Putamen (tissue), 1 donor: Measurements from ENCODE around the gene B4GALNT3.

Source experiments
- DNase-seq: peaks from one replicate; pipeline ENCODE4 v3.0.0-alpha.2; 2016; ENCODE audit warnings: low spot score

The B4GALNT3 gene

DNA sequence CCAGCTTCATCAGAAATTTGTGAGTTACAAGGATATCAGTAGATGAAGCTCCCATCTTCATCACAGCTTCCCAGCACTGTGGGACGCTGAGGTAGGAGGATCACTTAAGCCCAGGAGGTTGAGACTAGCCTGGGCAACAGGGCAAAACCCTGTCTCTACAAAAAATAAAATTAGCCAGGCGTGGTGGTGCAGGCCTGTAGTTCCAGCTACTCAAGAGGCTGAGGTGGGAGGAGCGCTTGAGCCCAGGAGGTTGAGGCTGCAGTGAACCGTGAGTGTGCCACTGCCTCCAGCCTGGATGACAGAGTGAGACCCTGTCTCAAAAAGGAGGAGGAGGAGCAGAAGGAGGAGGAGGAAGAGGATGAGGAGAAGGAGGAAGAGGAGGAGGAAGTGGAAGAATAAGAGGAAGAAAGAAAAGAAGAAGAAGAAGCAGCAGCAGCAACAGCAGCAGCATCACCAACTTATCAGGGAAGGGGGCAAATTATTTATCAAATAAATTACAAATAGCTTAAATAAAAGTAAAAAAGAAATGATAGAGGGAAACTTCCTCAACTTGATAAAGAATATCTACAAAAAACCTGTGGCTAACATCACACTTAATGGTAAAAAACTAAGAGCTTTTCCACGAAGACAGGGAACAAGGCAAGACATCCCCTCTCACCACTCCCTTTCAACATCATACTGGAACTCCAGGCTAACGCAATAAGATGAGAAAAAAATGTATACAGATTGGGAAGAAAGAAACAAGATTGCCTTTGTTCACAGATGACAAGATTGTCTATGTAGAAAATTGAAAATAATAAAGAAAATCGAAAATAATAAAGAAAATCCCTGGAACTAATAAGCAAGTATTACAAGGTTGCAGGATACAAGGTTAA lies 133.9 kb downstream of the B4GALNT3 start:
- DNase-seq: no peak

DNA sequence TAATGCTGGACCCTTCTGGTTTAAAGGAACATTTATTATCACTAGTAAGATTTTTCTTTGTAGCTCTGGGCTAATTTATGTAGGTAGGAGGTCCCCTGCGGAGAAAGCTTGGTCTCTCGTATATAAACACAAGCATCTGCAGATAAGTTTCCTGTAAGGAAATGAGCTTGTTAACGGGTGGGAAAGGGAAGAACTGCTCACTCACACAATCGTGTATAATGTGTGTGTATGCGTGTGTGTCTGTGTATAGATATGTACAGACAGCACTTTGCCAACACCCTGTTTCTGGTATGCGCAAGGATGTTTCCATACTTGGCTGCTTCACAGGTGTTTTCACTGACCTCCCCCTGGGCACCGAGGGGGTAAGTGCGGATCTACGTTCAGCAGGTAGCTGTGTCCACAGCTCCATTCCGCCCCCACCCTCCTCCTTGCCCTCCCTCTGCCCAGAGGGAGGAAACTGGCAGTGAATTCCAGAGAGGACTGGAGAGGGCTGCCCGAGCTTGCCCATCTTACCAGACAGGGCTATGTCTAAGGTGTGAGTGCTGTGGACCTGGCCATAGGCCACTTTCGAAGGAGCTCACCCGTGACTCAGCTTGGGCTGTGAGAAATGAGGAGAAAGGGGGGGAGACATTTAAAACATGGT lies 138.3 kb downstream of the B4GALNT3 start:
- no peak for DNase-seq

DNA sequence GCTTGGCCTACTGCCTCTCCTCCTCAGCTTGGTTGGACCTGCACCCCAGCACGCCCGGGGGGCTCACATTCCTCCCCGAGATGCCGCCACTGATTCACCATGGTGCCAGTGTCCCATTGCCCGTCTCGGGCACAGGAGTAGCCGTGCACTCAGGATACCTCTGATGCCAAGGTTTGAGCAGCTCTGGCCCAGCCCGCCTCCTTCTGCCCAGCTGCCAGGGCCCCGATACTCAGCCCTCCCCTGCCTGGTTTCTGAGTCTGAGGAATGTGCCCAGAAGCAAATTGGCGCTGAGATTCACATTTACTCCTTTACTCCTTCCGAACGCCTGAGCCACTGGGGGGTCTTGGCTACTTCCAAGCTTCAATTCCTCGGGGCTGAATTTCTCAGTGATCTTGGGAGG lies 140.0 kb downstream of the B4GALNT3 start:
- DNase-seq: no peak

DNA sequence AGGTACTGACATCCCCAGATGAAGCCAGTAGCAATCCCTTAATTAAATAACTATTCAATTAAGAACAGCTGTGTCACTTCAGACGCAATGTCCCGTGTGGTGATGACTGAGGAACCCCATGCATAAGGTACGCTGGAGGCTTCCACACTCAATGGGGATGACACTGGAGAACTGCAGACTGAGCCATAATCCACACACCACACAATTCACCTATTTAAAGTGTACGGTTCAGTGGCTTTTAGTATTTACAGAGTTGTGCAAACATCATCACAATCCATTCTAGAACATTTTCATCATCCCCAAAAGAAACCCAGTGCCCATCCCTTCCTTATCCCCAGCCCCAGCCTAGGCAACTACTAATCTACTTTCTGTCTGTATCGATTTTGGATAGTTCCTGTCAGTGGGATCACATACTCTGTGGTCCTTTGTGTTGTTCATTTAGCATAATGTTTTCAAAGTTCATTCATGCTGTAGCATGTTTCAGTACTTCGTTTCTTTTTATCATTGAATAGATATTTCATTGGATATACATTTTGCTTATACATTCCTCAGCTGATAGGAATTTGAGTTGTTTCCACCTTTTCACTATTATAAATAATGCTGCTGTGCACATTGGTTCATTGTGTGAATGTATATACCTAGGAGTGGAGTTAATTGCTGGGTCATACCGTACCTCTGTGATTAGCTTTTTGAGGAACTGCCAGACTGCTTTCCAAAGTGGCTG lies 142.4 kb downstream of the B4GALNT3 start:
- no peak for DNase-seq

DNA sequence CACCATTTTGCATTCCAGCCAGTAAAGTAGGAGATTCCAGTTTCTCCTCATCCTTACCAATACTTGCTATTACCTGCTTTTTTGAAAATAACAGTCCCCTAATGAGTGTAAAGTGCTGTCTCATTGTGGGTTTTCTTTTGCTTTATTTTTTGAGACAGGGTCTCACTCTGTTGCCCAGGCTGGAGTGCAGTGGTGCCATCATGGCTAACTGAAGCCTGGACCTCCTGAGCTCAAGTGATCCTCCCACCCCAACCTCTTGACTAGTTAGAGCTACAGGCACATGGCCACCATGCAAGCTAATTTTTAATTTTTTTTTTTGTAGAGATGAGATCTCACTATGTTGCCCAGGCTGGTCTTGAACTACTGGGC lies 142.9 kb downstream of the B4GALNT3 start:
- no peak for DNase-seq

DNA sequence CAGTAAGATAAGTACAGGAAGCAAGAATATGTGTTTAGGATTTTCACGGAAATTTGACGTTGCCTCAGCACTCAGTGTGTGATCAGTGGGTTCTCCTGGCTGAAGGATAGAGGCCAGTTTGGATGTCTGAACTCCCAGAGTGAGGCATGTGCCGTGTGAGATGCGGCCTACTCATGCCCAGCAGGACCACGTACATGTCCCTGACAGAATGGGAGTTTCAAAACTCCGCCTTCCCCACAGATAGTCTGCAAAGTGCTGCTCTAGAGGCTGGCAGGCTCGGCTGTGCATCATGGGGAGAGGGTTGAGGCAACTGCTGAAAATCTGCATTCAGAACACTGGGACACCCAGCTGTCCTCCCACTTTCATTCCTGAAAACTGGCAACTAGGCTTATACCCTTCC lies 145.2 kb downstream of the B4GALNT3 start:
- DNase-seq: no peak

DNA sequence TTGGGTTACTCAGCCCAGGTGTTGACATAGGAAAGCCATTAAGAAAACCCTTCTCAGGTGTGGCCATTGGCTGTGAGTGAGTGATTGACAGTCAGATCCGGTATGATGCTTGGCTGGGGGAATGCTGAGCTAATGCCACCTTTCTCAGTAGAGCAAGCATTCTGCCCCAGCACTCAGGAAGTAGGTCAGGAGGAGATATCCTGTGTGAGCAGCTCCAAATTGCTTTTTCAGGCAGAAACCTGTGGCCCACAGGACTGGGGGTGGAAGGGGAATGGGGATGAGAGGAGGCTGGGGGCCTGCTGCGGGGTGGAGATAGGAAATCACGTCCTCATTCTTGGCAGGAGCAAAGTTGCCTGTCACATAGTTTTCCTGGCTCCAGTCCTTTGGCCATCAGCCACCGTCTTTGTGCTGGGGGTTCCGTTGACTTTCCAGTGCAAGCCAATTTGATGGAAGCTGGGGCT lies 147.8 kb downstream of the B4GALNT3 start:
- DNase-seq: no peak

DNA sequence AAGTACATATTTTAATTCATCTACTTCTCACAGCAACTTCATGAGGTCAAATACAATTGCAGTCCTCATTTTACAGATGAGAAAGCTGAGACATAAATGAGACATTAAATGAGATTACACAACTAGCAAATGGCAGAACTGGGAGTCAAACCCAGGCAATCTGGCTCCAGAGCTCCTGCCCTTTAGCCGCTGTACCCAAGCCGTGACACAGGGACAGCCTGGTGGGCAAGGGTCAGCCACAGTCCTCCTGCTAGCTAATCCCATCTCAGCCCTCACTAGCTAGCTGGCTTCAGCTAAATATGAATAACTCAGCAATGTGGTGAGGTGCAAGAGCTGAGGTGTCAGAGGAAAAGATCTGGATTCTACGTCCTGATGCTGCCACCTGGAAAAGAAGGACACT lies 148.7 kb downstream of the B4GALNT3 start:
- DNase-seq: no peak

DNA sequence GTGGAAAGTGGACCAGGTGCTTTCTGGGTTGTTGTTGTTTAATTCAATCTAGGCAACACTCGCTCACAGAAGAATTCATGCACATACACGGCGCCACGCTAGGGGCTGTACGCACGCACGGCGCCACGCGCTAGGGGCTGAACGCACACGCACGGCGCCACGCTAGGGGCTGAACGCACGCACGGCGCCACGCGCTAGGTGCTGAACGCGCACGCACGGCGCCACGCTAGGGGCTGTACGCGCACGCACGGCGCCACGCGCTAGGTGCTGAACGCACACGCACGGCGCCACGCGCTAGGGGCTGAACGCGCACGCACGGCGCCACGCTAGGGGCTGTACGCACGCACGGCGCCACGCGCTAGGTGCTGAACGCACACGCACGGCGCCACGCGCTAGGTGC lies 149.2 kb downstream of the B4GALNT3 start:
- no peak for DNase-seq

DNA sequence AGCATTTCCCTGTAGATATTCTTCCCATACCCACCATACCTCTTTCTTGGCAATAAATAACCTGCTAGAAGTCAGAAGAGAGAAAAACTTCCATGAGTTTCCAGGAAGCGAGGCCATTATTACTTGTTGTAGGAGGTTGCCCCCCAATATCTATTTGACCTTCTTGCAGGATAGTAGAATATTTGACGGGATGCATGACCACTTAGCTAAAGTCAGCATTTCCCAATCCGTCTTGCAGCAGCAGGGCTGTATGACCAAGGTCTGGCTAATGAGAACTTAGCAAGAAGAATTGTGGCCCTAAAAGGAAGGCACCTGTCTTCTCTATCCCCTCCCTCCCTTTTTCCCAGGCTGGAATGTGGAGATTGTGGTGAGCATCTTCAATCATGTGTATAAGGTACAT lies 152.0 kb downstream of the B4GALNT3 start:
- no peak for DNase-seq

DNA sequence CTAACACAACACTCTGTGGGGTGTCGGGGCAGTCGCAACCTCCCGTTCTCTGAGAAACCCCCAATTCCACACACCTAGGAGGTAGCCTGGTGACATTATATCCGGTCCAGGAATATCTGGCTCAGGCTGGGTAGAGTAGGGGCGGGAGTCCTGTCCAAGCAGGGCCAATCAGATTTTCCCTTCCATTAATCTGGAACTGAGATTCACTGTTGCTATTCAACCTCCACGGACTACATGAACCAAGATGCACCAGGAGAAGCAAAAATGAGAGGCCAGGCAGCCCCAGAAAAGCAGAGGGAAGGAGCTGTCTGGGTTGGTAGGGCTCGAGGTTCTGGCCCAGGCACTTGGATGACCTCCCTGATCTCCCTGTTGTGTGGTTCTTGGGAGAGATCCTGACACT lies 152.6 kb downstream of the B4GALNT3 start:
- no peak for DNase-seq

DNA sequence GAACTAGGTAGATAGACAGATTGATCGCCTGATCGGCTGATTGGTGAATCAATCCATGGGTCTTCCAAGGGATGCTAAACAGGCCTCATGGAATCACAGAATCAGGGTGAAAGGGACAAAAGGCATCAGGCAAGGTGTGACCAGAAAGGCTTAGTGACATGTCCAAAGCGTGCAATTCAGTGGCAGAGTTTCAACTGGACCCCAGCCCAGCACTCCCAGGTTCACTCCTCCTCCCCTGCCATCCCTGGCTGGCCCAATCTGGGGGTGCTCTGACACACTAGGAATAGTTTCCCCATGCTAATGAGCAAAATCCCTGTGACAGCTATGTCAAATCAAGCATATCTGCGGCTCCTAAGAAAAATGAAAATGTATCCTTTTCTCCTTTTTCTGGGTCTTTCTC lies 153.1 kb downstream of the B4GALNT3 start:
- DNase-seq: no peak
